Measurements from ENCODE around the gene SACS.
"Not testable (repeated sequence)": the region's sequence is repeated elsewhere in the genome, so short reads cannot be mapped to it uniquely, and the experiment has no call there.

SACS gene

DNA sequence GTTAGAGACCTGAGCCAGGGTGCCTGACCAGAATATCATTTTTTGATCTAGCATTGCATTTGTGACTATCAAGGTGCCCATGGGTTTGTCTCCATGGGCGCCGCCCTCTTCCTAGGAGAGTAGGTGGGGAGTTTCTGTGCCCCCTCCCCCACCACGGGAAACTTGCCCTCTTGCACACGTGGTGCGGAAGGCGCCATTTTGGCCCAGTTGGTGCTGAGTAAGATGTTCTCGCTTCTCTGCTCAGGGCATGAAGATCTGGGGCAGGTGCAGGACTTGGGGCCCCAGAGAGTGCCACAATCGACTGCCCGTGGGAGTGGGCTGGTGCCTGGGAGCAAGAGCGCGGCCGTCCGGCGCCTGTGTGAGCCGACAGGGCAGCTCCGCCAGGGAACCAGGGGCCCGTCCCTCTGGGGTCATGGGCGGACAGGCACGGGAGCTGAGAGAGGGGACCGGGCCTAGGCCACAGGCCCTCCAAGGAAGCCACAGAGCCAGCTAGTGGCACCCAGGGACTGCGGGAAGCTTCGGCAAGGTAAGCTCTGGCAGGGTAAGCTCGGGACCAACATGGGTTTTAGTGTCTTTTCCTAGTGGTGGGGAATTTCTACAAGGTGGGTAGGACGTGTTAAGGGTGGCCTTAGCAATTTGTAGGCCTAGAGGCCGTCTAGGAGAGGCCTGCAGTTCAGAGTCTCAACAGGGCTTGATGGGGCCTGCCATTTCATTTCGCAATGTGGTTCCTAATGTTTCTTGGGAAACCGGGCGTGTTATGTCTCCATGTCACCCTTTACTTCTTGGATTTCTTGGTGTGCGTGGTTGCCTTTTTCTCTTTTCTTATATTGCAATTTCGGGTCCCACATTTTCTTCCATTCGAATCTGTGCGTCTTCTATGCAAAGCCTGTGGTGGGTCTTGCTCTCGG, 14.5 kb downstream of the SACS start:
- DNase-seq = no peak

- DNase-seq = no peak
These were observed 18.8 kb downstream of the SACS start for GRCh38 chr13:23414682-23415081.

- DNase-seq = no peak
These were observed 21.8 kb downstream of the SACS start for GRCh38 chr13:23411706-23412105.

- DNase-seq = no peak
These were observed 22.3 kb downstream of the SACS start for GRCh38 chr13:23411220-23411619.

DNA sequence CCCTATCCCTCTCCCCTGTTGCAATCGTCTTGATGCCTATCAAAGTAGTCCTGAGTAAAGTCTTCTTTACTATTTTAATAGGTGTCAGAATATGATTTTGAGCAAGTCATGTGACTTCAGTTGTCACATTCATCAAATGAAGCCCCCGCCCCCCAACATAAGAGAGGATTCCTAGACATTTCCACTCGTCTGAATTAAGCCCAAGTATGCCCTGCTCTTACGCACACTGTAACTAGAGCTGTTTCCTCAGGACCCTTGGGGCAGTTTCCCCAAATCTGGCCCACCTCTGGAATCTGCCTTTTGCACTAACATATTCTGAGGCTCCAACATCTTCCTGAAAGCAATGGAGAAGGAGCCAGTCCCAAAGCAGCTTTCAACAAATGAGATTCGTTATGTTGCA, 25.5 kb downstream of the SACS start:
- DNase-seq = no peak

- not testable (repeated sequence) for DNase-seq
These were observed 32.3 kb downstream of the SACS start for GRCh38 chr13:23401156-23401555.

DNA sequence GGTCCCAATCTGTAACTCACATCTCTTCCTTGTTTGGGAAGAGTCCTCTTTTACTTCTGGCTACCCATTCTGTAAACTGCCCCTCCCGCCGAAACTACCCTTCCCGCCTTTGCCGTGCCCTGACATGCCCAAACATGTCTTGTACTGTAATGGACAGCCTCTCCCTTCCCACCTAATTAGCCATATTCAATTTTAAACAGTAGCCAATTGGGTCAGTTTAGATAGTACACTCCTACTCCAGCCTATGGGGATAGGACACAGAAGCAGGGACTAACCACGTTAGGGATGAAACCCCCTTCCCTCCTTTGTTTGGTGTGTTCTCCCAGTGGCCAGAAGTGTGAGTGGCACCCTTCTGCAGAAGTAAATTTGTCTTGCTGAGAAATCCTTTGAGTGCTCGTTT, 34.2 kb downstream of the SACS start:
- no peak for DNase-seq

DNA sequence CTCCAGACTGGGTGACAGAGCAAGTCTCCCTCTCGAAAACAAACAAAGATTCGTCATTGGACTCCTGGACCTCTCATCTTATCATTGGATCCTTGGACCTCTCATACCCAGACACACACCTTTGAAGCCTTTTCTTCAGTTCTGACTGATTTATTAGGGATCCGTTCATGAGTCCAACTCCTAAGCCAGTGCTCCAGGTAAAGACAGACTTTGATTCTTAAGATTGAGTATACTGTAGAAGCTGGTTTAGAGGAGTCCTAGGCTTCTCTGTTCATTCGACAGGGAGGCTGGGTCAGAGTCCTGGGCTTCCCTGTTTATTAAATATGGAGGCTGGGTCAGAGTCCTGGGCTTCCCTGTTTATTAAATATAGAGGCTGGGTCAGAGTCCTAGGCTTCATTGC, 38.7 kb downstream of the SACS start:
- no peak for DNase-seq

DNA sequence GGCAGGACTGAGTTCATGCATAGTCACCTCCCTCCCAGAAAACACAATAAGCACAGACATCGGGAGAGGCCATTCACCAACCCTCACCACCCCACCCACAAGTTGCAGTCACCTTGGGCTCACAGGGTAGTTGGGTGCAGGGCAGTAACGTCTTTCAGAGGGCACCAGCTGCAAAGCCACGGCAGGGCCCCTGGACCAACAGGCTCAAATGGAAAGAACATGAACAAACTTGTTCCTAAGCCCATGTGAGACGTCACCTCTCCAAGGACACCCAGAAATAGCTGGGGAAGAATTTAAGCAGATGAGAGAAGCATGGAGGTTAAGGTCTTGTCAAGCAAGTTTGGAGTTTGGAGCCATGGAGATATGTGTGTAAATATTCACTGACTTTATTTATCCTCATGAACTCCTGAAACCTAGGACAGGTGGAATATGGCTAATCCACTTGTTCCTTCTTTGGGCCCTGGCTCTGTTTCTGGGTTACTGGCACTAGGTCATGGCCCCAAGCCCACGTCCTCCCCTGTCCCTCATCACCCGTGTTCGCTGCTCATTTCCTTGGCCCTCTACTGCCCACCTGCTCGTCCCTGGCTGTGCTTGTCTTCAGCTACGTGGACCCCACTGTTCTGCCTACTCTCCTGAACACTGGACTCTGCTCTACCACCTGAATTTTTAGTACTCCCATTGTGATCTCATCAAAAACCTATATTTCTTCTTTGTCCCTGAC, 40.4 kb downstream of the SACS start:
- DNase-seq = no peak

GRCh38 chr13:23392313-23392712, 41.2 kb downstream of the SACS start:
- DNase-seq = peak in 1 of 58 donors; percentile 10

GRCh38 chr13:23391752-23392151, 41.8 kb downstream of the SACS start:
- peak in 1 of 58 donors; percentile 17 for DNase-seq

- DNase-seq = no peak
These were observed 47.0 kb downstream of the SACS start for GRCh38 chr13:23386533-23386932.

DNA sequence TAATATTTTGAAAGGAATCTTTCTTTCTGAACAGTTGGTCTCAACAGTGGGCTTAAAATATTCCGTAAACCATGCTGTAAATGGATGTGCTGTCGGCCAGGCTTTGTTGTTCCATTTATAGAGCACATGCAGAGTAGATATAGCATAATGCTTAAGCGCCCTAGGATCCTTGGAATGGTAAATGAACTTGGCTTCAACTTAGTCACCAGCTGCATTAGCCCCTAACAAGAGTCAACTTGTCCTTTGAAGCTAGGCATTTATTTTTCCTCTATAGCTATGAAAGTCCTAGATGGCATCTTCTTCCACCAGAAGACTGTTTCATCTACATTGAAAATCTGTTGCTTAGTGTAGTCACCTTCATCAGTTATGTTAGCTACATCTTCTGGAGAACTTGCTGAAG, 47.6 kb downstream of the SACS start:
- DNase-seq = no peak

- no peak for DNase-seq
These were observed 49.4 kb downstream of the SACS start for GRCh38 chr13:23384111-23384510.

GRCh38 chr13:23383151-23383550, 50.4 kb downstream of the SACS start:
- DNase-seq = no peak

DNA sequence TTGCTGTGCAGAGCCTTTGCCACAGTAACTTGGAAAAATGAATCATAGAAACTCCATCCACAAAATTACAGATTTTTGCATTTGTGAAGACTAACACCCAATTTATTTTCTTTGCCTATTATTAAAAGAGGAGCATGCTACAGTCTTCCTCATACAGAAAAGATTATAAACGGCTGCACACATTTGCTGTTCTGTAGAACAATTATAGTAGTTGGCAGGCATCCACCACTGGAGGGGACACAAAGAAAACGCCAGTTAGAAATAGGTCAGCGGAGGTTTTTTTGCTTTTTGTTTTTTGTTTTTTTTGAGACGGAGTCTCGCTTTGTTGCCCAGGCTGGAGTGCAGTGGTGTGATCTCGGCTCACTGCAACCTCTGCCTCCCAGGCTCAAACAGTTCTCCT, 51.6 kb downstream of the SACS start:
- peak in 14 of 58 donors; percentile 9 to 53 (median 24) for DNase-seq

DNA sequence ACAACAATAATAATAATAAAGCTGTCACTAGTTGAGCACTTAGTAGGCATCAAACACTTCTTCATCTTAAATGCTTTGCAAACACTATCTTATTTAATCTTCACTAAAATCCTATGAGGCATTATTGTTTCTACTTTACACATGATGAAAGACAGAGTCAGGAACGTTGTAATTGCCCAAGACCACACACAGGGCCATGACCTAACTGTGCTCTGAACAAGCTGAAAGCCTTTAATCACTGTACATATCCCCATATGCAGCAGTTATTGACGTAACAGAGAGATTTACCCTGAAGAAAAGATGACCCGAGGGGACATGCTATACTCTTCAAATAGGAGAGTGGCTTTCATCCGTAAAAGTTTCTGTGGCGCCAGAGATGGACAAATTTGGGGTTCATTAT, 53.0 kb downstream of the SACS start:
- DNase-seq = no peak

DNA sequence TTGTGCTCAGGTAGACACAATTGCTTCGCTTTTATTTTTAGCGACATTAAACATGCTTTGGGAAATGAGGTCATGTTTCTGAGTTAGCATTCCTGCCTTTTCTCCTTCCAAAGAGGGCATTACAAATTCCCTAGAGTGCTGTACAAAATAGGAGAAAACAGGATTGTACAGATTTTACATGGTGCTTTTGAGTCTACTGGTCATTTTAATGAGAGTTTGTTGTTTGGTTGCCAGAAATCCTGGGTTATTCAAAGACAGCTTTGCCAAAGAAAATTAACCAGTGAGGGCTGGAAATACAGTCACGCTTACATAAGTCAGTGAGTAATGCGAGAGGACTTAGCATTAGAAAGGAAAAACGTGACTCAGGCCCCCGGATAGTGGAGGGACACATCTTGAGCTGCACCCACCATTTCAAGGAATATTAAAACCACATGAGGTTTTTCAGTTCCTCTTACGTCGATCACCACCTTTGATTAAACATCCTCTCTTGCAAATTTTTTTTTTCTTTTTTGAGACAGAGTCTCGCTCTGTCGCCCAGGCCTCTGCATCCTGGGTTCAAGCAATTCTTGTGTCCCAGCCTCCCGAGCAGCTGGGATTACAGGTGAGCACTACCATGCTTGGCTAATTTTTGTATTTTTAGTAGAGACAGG, 55.4 kb downstream of the SACS start:
- DNase-seq = peak in 8 of 58 donors; percentile 8 to 49 (median 16)

- DNase-seq = peak in 3 of 58 donors; percentile 19 to 31 (median 20)
These were observed 55.9 kb downstream of the SACS start for GRCh38 chr13:23377579-23377978.

- DNase-seq = peak; percentile 64 to 98 (median 95)
These were observed 58.2 kb downstream of the SACS start for GRCh38 chr13:23375001-23375971.
